Measurements from ENCODE around the gene WDR75. TPM values are rescaled to one million over a fixed set of nuclear protein-coding genes. Genes with fewer than 3 reads are reported as not detected.

Gene WDR75
- total RNA-seq, 1 experiment from 2014 or later, result 18.5 TPM

- Histone ChIP-seq H3F3A (ENCODE audit: insufficient read depth, low read depth) (no peaks in the 10 kb centered on the region; the same call in 1 of the 2 replicates), H2AFZ (no peak overlapping the region), H3K4me3 (no peak overlapping the region), H4K20me1 (ENCODE audit: insufficient read depth) (no peaks in the 10 kb centered on the region), H3K79me2 (ENCODE audit: low read depth) (no peaks in the 10 kb centered on the region), H3K9me2 (ENCODE audit: insufficient read depth) (no peaks in the 10 kb centered on the region), H3K27ac (no peak overlapping the region), H3K4me1 (replicated peaks; ENCODE audit: insufficient read depth) (peaks cover 5% of the 10 kb centered on the region; the same call in 1 of the 2 replicates), H3K9me3 (ENCODE audit: insufficient read depth, low read depth) (no peaks in the 10 kb centered on the region), H3K36me3 (ENCODE audit: low read depth) (no peaks in the 10 kb centered on the region), H3K27me3 (ENCODE audit: insufficient read depth, low read depth) (no peaks in the 10 kb centered on the region), H3K4me2 (no peak overlapping the region)
- no TSS peak for BruUV-seq (replicated peaks)
- TF ChIP-seq, protein P1, sequence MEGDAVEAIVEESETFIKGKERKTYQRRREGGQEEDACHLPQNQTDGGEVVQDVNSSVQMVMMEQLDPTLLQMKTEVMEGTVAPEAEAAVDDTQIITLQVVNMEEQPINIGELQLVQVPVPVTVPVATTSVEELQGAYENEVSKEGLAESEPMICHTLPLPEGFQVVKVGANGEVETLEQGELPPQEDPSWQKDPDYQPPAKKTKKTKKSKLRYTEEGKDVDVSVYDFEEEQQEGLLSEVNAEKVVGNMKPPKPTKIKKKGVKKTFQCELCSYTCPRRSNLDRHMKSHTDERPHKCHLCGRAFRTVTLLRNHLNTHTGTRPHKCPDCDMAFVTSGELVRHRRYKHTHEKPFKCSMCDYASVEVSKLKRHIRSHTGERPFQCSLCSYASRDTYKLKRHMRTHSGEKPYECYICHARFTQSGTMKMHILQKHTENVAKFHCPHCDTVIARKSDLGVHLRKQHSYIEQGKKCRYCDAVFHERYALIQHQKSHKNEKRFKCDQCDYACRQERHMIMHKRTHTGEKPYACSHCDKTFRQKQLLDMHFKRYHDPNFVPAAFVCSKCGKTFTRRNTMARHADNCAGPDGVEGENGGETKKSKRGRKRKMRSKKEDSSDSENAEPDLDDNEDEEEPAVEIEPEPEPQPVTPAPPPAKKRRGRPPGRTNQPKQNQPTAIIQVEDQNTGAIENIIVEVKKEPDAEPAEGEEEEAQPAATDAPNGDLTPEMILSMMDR (conservative IDR thresholded peaks at IDR 0.05), result no peak
- no peak for TF ChIP-seq EZH2 (IDR thresholded peaks at IDR 0.05; ENCODE audit: low read depth)
- POLR2A ChIA-PET (ENCODE audit: unreplicated experiment), result no interaction called here
- intact Hi-C loops (cut with micrococcal nuclease; ENCODE audit: unreplicated experiment), result no loop called here
- DNase-seq, result no peak
- CTCF ChIA-PET, result no interaction called here
These were observed 78.5 kb downstream of the WDR75 start for GRCh38 chr2:189519631-189520387.

GRCh38 chr2:189521699-189522434, 80.6 kb downstream of the WDR75 start:
- Histone ChIP-seq H3K36me3 (ENCODE audit: low read depth) (no peaks in the 10 kb centered on the region), H4K20me1 (ENCODE audit: insufficient read depth) (no peaks in the 10 kb centered on the region), H3K27ac (no peak overlapping the region), H3F3A (ENCODE audit: insufficient read depth, low read depth) (no peaks in the 10 kb centered on the region; the same call in 1 of the 2 replicates), H3K9me3 (ENCODE audit: insufficient read depth, low read depth) (no peaks in the 10 kb centered on the region), H3K4me1 (replicated peaks; ENCODE audit: insufficient read depth) (peaks cover 5% of the 10 kb centered on the region; the same call in 1 of the 2 replicates), H2AFZ (no peak overlapping the region), H3K4me2 (no peak overlapping the region), H3K27me3 (ENCODE audit: insufficient read depth, low read depth) (no peaks in the 10 kb centered on the region), H3K4me3 (no peak overlapping the region), H3K79me2 (ENCODE audit: low read depth) (no peaks in the 10 kb centered on the region), H3K9me2 (ENCODE audit: insufficient read depth) (no peaks in the 10 kb centered on the region)
- BruUV-seq (replicated peaks), result no TSS peak
- ChIA-PET CTCF (no interaction called here), POLR2A (ENCODE audit: unreplicated experiment) (no interaction called here)
- intact Hi-C loops (cut with micrococcal nuclease; ENCODE audit: unreplicated experiment), result no loop called here
- peak in 1 of 2 experiments; percentile 47 for DNase-seq
- TF ChIP-seq, protein P1 (conservative IDR thresholded peaks at IDR 0.05), result no peak
- no peak for TF ChIP-seq EZH2 (IDR thresholded peaks at IDR 0.05; ENCODE audit: low read depth)

DNA sequence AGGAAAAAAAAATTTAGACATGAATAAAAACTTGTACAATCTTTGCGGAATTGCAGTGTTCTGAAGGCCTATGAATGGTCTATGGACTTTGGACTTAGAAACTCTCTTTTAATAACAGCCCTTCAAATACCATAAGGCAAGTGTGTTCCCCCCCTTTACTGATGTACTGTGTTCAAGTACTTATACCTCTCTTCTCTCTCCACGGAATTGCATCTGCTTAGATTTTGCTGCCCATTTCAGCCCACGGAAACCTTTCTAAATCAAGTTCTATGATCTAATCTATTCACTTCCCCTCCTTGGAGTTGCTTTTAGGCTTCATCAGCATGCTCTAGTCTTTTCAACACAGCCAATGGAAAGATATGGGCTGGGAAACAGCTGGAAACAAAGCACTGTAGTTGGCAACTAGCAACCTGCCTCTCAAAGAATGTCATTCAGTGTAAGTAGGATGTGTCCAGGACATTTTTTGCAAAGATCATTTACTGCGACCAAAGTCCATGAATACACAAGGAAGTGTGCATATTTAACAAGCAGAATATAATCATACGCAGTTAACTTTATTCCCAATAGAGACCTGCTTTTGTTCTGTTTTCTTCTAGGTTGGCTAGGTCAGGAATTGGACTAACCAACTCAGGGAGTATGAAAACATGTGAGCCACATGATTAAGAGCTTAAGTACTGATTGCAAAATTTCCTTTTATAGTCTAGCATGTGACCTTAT, 81.3 kb downstream of the WDR75 start:
- CTCF ChIA-PET, result no interaction called here
- no peak overlapping the region for H3K4me2 ChIP-seq

More for the DNA sequence above, 81.3 kb downstream of the WDR75 start:
- TF ChIP-seq EZH2 (IDR thresholded peaks at IDR 0.05; ENCODE audit: low read depth), result no peak
- TF ChIP-seq, protein P1 (conservative IDR thresholded peaks at IDR 0.05), result no peak
- no peak for DNase-seq
- Histone ChIP-seq H2AFZ (no peak overlapping the region), H3K27ac (no peak overlapping the region), H3F3A (ENCODE audit: insufficient read depth, low read depth) (no peaks in the 10 kb centered on the region; the same call in 1 of the 2 replicates), H4K20me1 (ENCODE audit: insufficient read depth) (no peaks in the 10 kb centered on the region), H3K9me3 (ENCODE audit: insufficient read depth, low read depth) (no peaks in the 10 kb centered on the region), H3K36me3 (ENCODE audit: low read depth) (no peaks in the 10 kb centered on the region), H3K9me2 (ENCODE audit: insufficient read depth) (no peaks in the 10 kb centered on the region), H3K4me3 (no peak overlapping the region), H3K4me1 (replicated peaks; ENCODE audit: insufficient read depth) (peaks cover 5% of the 10 kb centered on the region; the same call in 1 of the 2 replicates), H3K27me3 (ENCODE audit: insufficient read depth, low read depth) (no peaks in the 10 kb centered on the region), H3K79me2 (ENCODE audit: low read depth) (no peaks in the 10 kb centered on the region)
- POLR2A ChIA-PET (ENCODE audit: unreplicated experiment), result no interaction called here
- BruUV-seq (replicated peaks), result no TSS peak
- intact Hi-C loops (cut with micrococcal nuclease; ENCODE audit: unreplicated experiment), result no loop called here
